HTR-8/SVneo (cell line): ENCODE measurements around the gene CCK.
"Not testable (repeated sequence)": the region's sequence is repeated elsewhere in the genome, so short reads cannot be mapped to it uniquely, and the experiment has no call there.

Source experiments
- DNase-seq: peaks from one replicate; pipeline ENCODE4 v3.0.0; 2011; ENCODE audit warnings: low spot score, mixed read lengths; ENCODE audit not compliant: insufficient read length
- FAIRE-seq: peaks from 2 replicates; lab custom pipeline; 2011; peaks lifted over from hg19 to GRCh38; lab: Jason Lieb, UNC

Gene CCK, protein sequence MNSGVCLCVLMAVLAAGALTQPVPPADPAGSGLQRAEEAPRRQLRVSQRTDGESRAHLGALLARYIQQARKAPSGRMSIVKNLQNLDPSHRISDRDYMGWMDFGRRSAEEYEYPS

DNA sequence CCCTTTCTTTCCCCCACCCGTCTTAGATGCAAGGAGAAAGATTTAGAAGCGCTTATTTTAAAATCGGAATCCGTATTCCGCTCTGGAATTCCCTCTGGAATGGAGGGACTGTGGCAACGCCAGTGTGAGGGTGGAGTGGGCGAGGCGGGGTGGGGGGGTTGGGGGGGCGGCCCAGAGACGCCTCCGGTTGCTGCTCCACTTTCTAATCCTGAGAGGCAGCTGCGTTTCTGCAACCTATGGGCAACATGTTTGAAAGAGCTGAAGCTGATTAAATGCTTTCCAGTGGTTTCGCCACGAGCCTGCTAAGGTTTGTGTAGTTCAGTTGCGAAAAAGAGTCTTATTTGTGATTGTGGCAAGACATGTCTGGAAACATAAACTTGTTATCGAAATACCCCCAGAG, at the start of gene CCK:
TSS of gene CCK (minus strand) at position 101 of the 400 bp plus-strand sequence. CDS start 2,555 bp downstream, outside the sequence.
- FAIRE-seq (no peak), DNase-seq (no peak)

DNA sequence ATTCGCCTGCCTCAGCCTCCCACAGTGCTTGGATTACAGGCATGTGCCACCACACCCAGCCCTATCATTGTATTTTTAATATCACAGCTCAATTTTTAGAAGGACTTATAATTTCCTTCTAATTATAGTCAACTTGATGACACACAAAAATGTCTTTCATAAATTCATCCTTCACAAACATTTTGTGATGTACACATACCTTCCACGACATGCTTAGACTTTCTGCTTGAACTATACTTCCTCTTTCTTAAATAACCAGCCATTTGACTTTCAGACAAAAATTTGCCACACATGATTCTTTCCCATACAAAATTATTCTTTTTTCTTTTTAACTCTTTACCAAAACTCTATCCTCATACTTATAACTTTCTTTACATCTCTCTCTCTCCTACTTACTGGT, 48.4 kb upstream of the CCK start:
- DNase-seq (no peak), FAIRE-seq (no peak)

DNA sequence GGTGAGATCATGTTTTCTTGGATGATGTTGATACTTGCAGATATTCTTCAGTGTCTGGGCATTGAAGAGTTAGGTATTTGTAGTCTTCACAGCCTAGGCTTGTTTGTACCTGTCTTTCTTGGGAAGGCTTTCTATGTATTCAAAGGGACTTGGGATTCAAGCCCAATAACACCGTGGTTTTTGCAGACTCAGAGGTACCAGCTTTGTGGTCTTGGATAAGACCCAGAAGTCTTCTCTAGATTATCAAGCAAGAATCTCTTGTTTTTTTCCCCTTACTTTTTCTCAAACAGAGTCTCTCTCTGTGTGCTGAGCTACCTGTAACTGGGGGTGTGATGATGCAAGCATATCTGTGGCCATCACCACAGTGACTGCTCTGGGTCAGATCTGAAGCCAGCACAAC, 42.7 kb upstream of the CCK start:
- DNase-seq (no peak), FAIRE-seq (no peak)

DNA sequence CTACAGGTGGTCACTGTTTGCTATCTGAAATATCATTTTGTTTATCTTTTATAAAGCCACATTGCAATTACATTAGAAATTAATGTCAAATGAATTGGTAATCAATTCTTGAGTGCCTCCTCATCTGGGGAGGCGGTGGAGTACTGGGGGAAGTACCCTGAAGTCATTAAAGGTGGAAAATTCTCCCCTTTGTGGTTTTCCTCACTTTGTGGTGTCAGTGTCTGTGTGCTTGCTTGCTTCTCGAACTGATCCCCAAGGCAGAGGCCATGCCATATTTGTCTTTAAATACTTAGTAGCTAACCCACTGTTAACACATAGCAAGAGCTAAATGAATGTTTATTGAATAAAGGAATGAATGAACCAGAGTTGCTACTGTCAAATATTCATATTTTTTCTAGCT, 40.5 kb upstream of the CCK start:
- FAIRE-seq (no peak), DNase-seq (no peak)

DNA sequence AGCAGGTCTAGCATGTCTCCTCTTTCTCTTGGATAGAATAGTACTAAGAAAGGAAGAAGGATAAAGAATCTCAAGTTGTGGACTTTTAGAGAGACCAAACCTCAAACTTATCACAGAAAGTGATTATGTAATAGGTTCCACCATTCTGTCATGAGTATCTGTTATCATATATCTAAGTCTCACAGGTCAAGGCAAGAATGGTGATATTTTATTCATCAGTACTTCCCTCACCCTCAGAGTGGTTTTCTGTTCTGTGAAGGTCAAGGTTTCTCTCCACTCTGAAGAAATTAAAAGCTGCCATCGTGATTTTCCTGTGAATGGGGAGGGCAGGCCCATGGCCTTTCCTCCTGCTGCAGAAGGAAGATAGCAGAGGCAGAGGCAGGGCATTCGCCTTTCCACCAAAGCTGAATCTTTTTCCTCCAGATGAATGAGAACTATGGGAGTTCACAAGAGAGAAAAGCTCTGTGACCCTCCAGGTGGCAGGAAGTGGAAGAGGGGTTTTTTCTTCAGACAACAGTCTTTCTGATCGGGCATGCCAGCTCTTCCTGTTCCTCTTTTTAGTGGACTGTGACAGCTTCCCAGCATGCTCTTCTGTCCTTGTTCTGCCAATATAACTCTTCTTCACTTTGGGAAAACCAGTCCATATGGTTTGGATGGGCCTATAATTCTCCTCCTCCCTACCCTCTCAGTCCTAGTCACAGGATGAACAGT, 37.1 kb upstream of the CCK start:
- no peak for DNase-seq
- FAIRE-seq: no peak

DNA sequence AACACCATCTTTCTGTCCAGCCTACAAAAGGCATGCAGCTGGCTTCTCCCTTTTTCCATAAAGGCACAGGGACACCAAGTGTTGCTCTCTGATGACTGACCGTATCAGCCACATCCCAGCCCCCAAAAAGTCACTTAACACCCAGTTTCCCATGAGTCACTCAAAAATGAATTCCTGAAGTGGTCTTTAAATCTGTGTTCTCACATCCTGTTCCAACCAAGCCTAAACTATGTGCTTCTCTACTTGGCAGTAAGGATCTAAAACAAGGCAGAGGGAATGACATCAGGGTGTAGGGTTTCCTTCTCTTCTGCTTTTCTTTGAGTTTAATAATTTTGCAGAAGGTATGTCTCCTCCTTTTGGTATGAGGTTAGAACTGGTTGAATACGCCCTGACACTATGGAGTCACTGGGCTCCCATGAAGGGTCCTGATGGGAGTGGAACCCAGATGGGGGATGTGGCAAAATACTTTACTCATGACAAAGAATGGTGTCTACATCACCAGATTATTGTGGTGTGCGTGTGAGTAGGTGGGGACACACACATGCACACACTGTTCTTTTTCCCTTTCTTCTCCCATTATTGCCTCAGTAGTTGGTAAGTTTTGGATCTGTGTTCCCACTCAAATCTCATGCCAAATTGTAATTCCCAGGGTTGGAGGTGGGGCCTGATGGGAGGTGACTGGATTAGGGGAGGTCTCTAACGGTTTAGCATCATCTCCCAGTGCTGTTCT, 35.6 kb upstream of the CCK start:
- DNase-seq (no peak), FAIRE-seq (no peak)

DNA sequence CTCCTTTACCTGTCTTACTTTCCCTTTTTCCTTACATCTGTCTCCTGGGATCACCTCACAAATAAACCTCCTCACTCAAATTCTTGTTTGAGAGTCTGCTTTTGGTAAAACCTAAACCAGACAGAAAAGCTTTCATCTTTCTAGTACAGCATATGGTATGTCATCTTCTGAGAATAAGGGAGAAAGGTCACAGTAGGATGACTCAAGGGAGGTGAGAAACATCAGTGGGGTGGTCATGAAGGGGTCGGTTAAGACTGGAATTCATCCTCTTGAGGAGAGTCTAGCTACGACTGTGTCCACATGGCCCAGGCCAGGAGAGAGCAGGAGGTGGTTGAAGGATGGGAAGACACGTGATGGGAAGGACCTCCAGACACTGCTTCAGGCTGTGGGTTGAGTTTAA, 34.8 kb upstream of the CCK start:
- DNase-seq: no peak
- FAIRE-seq: no peak

DNA sequence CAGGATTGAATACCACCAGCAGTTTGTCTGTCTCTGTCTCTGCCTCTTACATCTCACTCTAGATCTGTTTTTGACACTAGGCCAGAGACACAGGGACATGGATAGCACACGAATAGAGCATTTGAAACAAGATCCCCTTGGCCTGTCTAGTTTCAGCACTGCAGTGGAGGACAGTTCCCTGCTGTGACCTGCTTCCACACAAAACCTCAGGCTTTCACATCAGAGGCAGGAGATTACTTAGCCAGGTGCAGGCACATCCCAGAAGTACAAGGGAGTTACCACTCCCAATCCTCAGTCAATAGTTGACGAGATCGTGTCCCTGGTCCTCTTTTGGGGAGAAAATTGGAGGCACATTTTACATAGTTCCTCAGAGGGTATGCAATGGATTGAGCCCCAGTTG, 34.0 kb upstream of the CCK start:
- DNase-seq: peak; percentile 22
- peak; percentile 58 for FAIRE-seq

DNA sequence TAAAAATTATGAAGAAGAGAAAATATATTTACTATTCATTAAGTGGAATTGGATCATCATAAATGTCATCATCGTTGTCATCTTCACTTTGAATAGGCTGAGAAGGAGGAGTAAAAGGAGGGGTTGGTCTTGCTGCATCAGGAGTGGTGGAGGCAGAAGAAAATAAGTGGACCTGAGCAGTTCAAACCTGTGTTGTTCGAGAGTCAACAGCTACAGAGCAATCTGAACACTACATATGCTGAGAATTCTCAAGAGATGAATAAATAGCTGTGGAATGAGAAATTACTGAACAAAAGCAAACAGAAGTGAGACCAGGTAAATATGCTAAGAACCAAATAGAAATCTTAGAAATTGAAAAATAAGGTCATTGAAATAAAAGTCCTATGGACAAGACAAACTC, 32.3 kb upstream of the CCK start:
- FAIRE-seq (no peak), DNase-seq (no peak)

DNA sequence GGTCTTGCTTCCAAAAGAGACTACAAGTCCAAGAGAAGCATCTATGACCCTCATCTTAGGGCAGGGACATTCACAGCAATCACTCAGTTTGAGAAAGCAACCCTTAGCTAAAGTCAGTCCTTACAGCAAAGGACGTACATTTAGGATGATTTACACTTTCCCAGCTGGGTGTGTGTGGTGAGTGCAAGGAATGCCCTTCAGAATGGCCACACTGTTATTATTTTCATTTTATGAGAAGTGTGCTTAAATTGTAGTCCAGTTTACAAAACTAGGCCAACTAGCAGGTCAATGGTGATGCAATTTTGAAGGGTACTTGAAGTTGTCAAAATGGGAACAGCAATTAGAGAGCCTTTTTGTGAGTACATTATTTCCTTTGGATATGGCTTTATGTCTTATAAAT, 26.0 kb upstream of the CCK start:
- no peak for DNase-seq
- FAIRE-seq: no peak

DNA sequence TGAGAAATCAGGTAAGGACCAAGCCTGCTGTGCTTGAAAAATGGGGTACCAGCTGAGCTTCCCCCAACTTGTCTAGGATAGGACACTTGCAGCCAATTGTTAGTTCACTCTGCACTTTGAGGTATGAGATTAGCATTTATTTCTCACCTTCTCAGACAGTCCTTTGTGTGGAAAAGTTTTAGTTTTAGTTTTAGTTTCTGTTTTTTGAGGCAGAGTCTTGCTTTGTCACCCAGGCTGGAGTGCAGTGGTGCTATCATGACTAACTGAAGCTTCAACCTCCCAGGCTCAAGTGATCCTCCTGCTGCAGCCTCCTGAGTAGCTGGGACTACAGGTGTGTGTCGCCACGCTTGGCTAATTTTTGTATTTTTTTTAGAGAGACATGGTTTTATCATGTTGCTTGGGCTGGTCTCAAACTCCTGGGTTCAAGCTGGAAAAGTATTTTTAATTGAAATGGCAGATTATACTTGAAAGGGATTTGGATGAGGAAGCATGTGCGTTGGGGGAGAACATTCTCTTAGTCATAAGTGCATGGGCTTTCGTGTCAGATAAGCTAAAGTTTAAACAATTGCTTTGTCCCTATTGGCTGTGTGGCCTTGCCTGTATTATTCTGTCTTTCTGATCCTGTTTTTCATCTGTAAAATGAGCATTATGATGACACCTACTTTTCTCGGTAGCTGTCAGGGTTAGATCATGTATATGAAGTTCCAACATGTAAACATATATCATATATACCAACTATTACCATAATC, 25.2 kb upstream of the CCK start:
- DNase-seq (no peak), FAIRE-seq (no peak)

DNA sequence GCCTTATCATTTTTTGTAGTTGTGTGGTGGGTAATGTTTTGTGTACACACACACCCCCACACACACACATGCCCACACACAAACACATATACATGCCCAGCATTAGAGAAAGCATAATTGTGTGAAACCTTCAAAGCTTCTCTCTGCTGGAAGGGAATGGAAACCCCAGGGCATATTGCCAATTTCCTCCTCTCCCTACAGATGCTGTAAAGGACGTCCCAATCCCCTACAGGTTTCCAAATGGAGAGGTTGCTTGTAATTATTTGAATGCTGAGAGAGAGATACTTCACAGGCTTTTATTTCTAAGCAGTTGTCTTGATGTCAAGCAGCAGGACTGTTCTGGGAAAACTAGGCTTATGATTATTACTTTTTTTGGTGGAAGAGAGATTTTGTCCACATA, 23.0 kb upstream of the CCK start:
- FAIRE-seq (no peak), DNase-seq (no peak)

DNA sequence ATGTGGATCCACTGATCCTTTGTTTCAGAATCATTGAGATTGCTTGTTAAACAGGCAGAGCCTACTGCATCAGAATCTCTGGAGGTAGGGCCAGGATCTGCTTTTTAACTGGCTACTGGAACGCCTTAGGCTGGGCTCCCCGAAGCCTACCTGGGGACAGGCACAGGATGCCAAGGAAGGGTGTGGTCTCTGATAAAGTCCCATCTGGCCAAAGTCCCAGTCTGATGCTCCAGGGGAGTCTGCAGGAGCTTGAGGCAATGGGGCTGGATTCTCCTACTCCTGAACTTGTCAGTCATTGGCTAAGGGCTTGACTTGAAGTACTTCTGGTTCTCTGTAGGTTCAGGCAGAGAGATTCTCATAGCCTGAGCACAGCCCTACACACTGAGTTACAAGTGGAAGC, 22.4 kb upstream of the CCK start:
- DNase-seq (no peak), FAIRE-seq (no peak)

DNA sequence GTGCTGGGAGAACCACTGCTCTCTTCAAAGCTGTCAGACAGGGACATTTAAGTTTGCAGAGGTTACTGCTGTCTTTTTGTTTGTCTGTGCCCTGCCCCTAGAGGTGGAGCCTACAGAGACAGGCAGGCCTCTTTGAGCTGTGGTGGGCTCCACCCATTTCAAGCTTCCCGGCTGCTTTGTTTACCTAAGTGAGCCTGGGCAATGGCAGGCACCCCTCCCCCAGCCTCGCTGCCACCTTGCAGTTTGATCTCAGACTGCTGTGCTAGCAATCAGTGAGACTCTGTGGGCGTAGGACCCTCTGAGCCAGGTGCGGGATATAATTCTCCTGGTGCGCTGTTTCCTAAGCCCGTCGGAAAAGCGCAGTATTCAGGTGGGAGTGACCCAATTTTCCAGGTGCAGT, 21.4 kb upstream of the CCK start:
- FAIRE-seq, DNase-seq: not testable (repeated sequence)

DNA sequence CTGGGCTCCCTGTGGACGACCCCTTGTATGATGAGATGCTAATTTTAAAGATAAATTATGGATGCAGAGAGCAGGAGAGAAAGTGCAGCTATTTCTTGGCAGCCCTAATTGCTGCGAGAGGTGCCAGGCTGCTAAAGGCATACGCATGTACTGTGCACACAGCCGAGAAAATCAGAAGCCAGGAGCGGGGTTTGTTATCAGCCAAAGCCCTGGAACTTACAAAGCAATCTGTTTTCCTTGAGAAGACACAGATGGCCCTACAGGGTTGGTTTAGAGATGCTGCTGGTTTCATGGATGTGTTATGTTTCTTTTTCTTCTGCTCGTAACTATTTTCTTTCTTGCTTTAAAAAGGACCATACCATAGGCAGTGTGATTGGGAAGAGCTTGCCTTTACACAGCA, 11.7 kb upstream of the CCK start:
- FAIRE-seq (no peak), DNase-seq (no peak)

DNA sequence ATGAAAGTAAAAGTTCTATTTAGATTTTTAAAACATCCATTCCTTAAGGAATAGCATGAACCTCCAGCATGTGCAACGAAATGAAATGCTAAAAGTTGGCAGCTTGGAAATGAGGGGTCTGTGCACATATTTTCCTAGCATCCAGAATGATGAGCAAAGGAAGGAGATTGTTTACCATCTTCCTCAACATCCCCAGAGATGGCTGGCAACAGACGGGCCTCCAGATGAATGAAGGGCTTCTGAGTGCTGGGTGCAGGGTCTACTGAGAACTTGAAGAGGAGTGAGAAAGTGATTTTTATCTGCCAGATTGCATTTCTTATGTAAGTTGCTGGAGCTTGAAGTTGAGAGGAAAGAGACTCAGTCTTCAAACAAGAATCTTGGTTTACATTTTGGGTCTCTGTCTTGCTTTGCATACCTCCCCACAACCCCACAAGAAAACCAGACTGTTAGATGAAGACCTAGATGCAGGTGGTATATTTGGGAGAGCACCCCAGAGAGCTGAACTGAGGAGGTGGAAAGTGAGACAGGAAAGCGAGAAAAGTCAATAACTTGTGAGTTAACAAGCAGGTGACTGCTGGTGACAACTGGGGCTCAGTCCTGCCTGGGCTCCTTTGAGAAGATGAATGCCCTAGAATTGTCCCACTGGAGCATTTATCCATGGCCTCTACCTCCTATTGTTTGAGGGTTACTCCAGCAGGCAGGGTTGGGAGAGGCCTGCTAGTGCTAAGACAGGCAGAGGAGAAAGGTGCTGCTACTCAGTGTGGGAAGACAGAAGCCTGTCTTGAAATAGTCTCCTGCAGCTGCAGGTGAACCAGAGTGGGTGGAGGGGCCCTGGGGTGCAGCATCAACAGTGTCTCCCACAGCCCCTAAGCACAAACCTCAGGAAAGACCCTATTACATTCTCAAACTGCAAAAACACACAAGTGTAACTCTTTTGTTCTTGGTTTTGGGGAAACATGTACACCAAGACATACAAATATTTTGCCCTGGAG, 10.5 kb upstream of the CCK start:
- DNase-seq (no peak), FAIRE-seq (no peak)

DNA sequence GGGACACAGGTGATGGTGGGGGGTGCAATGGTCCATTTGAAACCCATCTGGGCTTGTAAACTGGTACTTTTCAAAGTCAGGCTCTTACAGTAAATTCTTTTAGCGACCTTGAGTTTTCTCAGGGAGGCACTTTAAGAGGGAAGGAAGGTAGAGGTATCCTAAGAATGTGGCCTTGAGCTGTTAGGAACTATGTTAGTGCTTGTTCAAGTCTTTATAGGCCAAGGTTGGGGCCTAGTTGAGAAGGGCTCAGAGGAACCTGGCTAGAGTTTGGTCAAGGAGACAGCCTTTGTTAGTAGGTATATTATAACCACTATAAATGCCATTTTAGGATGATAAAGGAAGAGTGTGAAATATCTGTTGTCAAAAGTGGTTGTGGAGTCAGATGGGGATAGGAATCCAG, 9.2 kb upstream of the CCK start:
- FAIRE-seq (no peak), DNase-seq (no peak)

DNA sequence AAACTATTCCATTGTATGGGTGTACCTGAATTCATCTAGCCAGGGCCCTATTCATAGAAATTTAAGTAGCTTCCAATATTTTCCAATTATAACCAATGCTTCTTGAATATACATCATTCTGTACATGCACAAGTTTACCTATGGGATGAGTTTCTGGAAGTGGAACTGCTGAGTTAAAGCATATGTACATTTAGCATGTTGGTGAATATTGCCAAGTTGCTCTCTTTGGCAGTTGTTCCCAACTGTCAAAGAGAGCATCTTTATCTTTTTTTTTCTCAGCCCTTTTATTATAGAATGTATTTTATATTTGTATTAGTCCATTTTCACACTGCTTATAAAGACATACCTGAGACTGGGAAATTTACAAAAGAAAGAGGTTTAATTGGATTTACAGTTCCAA, 8.3 kb upstream of the CCK start:
- FAIRE-seq (no peak), DNase-seq (no peak)

DNA sequence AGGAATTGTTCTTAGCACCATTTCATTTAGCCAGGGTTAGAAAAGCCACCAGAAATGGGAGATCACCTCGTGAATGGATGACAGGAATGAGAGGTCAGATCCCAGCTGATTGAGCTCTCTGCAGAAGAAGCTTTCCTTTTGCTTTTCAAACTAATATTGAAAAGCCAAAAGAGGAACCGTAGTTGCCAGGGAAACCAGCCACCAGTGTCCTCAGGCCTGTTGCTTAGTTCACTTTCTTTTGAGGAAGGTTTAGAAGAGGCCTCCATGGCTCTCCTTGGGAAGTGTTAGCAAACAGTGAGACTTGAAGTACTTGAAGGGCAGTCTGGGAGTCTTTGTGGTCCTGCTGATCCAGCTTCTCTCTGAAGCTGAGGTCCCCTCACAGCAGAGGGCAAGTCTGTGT, 7.4 kb upstream of the CCK start:
- no peak for FAIRE-seq

DNA sequence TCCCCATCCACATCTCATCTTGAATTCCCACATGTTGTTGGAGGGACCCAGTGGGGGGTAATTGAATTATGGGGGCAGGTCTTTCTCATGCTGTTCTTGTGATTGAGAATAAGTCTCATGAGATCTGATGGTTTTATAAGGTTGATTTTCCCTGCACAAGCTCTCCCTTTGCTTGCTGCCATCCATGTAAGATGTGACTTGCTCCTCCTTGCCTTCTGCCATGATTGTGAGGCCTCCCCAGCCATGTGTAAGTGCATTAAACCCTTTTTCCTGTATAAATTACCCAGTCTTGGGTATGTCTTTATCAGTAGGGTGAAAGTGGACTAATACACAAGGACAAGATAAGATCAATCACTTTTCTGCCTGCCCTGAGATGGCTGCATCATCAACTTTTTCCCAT, 5.8 kb upstream of the CCK start:
- DNase-seq (no peak), FAIRE-seq (no peak)

More for the DNA sequence above, 7.4 kb upstream of the CCK start:
- no peak for DNase-seq
